HCT116 (cell line): Measurements from ENCODE around the gene FAM168A. TPM values are rescaled to one million over a fixed set of nuclear protein-coding genes. Genes with fewer than 3 reads are reported as not detected.

ENCODE experiments used
- ATAC-seq: fragments of 200-7000 bp; cut with Tn5 transposase; 2 replicates; pipeline ENCODE4 v1.9.1; 2020; ENCODE audit warnings: mild to moderate bottlenecking, moderate library complexity
- BruUV-seq: library from RNA; stranded (reverse); fragments of 400-500 nt; replicated peaks from 2 replicates; lab custom pipeline; 2021; lab: Mats Ljungman, UMichigan
- CTCF ChIA-PET: fragments of 300-600 bp; sonication (Branson Sonifier 250); formaldehyde crosslinking; loops from one replicate; lab custom pipeline; 2021; ENCODE audit warnings: antibody characterized with exemption; lab: Charles Lee
- POLR2A ChIA-PET: fragments of 300-600, 350-600 bp; sonication (Branson Sonifier 250); formaldehyde crosslinking; loops from one replicate; lab custom pipeline; 2021; ENCODE audit warnings: antibody characterized with exemption; lab: Charles Lee
- RAD21 ChIA-PET, 2 experiments: fragments of 300-600 bp; sonication (Branson Sonifier 250); formaldehyde crosslinking; loops; one replicate each; lab custom pipeline; 2023; ENCODE audit warnings: low total read pairs in 2 of 2; ENCODE audit not compliant: uncharacterized antibody in 2 of 2, unreplicated experiment in 2 of 2, low non-redundant PET in 1 of 2; lab: Charles Lee
- DNase-seq: peaks from one replicate; pipeline ENCODE4 v3.0.0-alpha.2; 2010; ENCODE audit warnings: low read depth, low spot score
- H2AFZ ChIP-seq: fragments of 200-600 bp; shearing (Covaris generic), sonication (generic); 2 replicates; pipeline ENCODE4 v1.6.1; 2017; ENCODE audit warnings: low read depth, mixed run types, mixed read lengths, antibody characterized with exemption, low read length; ENCODE audit not compliant: poor library complexity, severe bottlenecking
- H3K27ac ChIP-seq: 2 replicates; pipeline ENCODE4 v1.5.1; 2012; ENCODE audit warnings: low read depth, low read length
- H3K27me3 ChIP-seq: fragments of 200-600 bp; sonication (generic); 2 replicates; pipeline ENCODE4 v1.6.1; 2016; ENCODE audit warnings: mixed run types, low read length, mixed read lengths; ENCODE audit not compliant: insufficient read depth
- H3K36me3 ChIP-seq, 2 experiments: fragments of 200-500 bp in 1 of 2; fragments of 200-600 bp in 1 of 2; sonication (Bioruptor generic) in 1 of 2; sonication (generic) in 1 of 2; 2 replicates each; pipeline versions ENCODE4 v1.5.1 to v1.6.1; 2014 to 2016; ENCODE audit warnings: low read length in 2 of 2, inconsistent platforms in 1 of 2, mixed read lengths in 1 of 2, mixed run types in 1 of 2; ENCODE audit not compliant: insufficient read depth in 2 of 2, control insufficient read depth in 1 of 2
- H3K4me1 ChIP-seq, 2 experiments: fragments of 200-600 bp in 1 of 2; sonication (generic) in 1 of 2; 2 replicates each; pipeline versions ENCODE4 v1.5.1 to v1.6.1; 2012 to 2017; ENCODE audit warnings: low read length in 2 of 2, inconsistent platforms in 1 of 2, mild to moderate bottlenecking in 1 of 2, mixed read lengths in 1 of 2, mixed run types in 1 of 2, moderate library complexity in 1 of 2; ENCODE audit not compliant: insufficient read depth in 2 of 2, control insufficient read depth in 1 of 2
- H3K4me2 ChIP-seq: fragments of 200-600 bp; sonication (generic); 2 replicates; pipeline ENCODE4 v1.6.1; 2017; ENCODE audit warnings: mixed run types, low read length, mixed read lengths
- H3K4me3 ChIP-seq, 2 experiments: fragments of 200-600 bp in 1 of 2; sonication (generic) in 1 of 2; replicated peaks in 1 of 2; 2 replicates each; pipeline ENCODE4 v1.5.1; 2011 to 2016; ENCODE audit warnings: low read length in 2 of 2, control low read depth in 1 of 2, low read depth in 1 of 2, mild to moderate bottlenecking in 1 of 2, mixed read lengths in 1 of 2, mixed run types in 1 of 2
- H3K79me2 ChIP-seq: fragments of 200-600 bp; sonication (generic); 2 replicates; pipeline ENCODE4 v1.6.1; 2017; ENCODE audit warnings: mild to moderate bottlenecking, mixed run types, low read length, moderate library complexity, mixed read lengths; ENCODE audit not compliant: insufficient read depth
- H3K9ac ChIP-seq: fragments of 200-600 bp; sonication (generic); 2 replicates; pipeline ENCODE4 v1.6.1; 2016; ENCODE audit warnings: low read length, mixed read lengths
- H3K9me2 ChIP-seq: fragments of 200-600 bp; sonication (generic), shearing (Covaris generic); 2 replicates; pipeline ENCODE4 v1.6.1; 2017; ENCODE audit warnings: mixed run types, mild to moderate bottlenecking, moderate library complexity; ENCODE audit not compliant: insufficient read depth
- H3K9me3 ChIP-seq, 2 experiments: fragments of 200-500 bp in 1 of 2; fragments of 200-600 bp in 1 of 2; sonication (Bioruptor generic) in 1 of 2; sonication (generic) in 1 of 2; 2 replicates each; pipeline ENCODE4 v1.6.1; 2014 to 2017; ENCODE audit warnings: low read length in 2 of 2, mixed read lengths in 2 of 2, inconsistent platforms in 1 of 2, low read depth in 1 of 2, mild to moderate bottlenecking in 1 of 2, mixed run types in 1 of 2, moderate library complexity in 1 of 2; ENCODE audit not compliant: control insufficient read depth in 1 of 2, insufficient read depth in 1 of 2
- H4K20me1 ChIP-seq: fragments of 200-600 bp; sonication (generic), shearing (Covaris generic); 2 replicates; pipeline ENCODE4 v1.6.1; 2017; ENCODE audit warnings: mixed run types, mild to moderate bottlenecking, moderate library complexity; ENCODE audit not compliant: insufficient read depth
- CEBPB ChIP-seq: IDR thresholded peaks from 2 replicates; pipeline ENCODE4 v1.6.1; 2012; ENCODE audit warnings: low read depth
- EZH2 ChIP-seq: fragments of 200-600 bp; sonication (generic); IDR thresholded peaks from 2 replicates; pipeline ENCODE4 v1.6.1; 2017; ENCODE audit warnings: antibody characterized with exemption, mixed run types
- EZH2phosphoT487 ChIP-seq: fragments of 200-600 bp; IDR thresholded peaks from 2 replicates; pipeline ENCODE4 v1.6.1; 2018; ENCODE audit warnings: antibody characterized with exemption, borderline replicate concordance
- FOSL1 ChIP-seq: IDR thresholded peaks from 2 replicates; pipeline ENCODE4 v1.6.1; 2012; ENCODE audit warnings: low read depth
- JUND ChIP-seq: IDR thresholded peaks from 2 replicates; pipeline ENCODE4 v1.6.1; 2012
- SIN3A ChIP-seq: IDR thresholded peaks from 2 replicates; pipeline ENCODE4 v1.6.1; 2012; ENCODE audit warnings: low read depth
- SP1 ChIP-seq: IDR thresholded peaks from 2 replicates; pipeline ENCODE4 v1.6.1; 2012; ENCODE audit warnings: low read depth
- YY1 ChIP-seq: IDR thresholded peaks from 2 replicates; pipeline ENCODE4 v1.6.1; 2011; ENCODE audit warnings: low read length, low read depth, moderate library complexity, mild to moderate bottlenecking; ENCODE audit not compliant: insufficient replicate concordance; ENCODE audit errors: extremely low read depth
- intact Hi-C: fragments of 100-400 bp; cut with micrococcal nuclease; formaldehyde crosslinking; loops from 2 replicates; pipeline ENCODE4 v1.10.0; 2022
- total RNA-seq: library from RNA; stranded (reverse); gene quantifications from one replicate; pipeline ENCODE4 v1.2.1, GENCODE V29; 2021; ENCODE audit not compliant: unreplicated experiment
- TF ChIP-seq, protein P1 (sequence below): IDR thresholded peaks from 2 replicates; pipeline ENCODE4 v1.6.1; 2011; ENCODE audit warnings: mild to moderate bottlenecking, low read length, moderate library complexity; ENCODE audit not compliant: insufficient replicate concordance; ENCODE audit errors: extremely low read depth
- TF ChIP-seq, protein P2 (sequence below), 3 experiments: fragments of 200-600 bp in 1 of 3; sonication (generic) in 1 of 3; IDR thresholded peaks in 2 of 3; conservative IDR thresholded peaks in 1 of 3; 2 replicates each; pipeline ENCODE4 v1.5.1; 2012 to 2017; ENCODE audit warnings: low read depth in 2 of 3, low read length in 2 of 3, antibody characterized with exemption in 1 of 3, borderline replicate concordance in 1 of 3, control low read depth in 1 of 3, mild to moderate bottlenecking in 1 of 3, mixed read lengths in 1 of 3, mixed run types in 1 of 3, moderate library complexity in 1 of 3; ENCODE audit not compliant: insufficient read depth in 1 of 3
- TF ChIP-seq, protein P3 (sequence below): IDR thresholded peaks from 2 replicates; pipeline ENCODE4 v1.6.1; 2012; ENCODE audit warnings: low read depth

Gene FAM168A
- total RNA-seq, 1 experiment from 2014 or later, result 31.5 TPM

DNA sequence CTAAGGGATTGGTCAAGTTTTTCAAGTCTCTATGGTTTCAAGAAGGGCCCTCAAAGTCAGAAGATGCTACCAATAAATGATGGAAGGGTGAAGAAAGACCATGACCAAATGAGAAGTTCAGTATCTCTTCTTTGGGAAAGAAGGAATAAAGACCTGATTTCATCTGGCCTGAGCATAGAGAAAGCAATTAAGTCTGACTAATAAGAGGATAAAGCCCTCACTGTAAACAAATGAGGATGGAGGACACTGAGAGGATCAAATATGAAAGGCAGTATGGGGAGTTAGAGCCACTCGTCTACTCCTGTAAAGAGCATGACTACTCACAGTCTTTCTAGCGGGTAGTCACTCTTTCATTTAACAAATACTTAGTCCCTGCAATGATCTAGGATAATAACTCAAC is 44.6 kb downstream of the FAM168A start:
- peaks cover 0 to 7% of the 10 kb centered on the region in 2 experiments; a peak in 2 of 4 replicates for H3K4me1 ChIP-seq
- H3K4me3 ChIP-seq, result no peak overlapping the region
- ChIA-PET RAD21 (no interaction called here), CTCF (no interaction called here), POLR2A (no interaction called here)
- intact Hi-C loops, result no loop called here
- BruUV-seq, result no TSS peak
- TF ChIP-seq YY1, result no peak
- TF ChIP-seq CEBPB, result no peak
- TF ChIP-seq, protein P1, sequence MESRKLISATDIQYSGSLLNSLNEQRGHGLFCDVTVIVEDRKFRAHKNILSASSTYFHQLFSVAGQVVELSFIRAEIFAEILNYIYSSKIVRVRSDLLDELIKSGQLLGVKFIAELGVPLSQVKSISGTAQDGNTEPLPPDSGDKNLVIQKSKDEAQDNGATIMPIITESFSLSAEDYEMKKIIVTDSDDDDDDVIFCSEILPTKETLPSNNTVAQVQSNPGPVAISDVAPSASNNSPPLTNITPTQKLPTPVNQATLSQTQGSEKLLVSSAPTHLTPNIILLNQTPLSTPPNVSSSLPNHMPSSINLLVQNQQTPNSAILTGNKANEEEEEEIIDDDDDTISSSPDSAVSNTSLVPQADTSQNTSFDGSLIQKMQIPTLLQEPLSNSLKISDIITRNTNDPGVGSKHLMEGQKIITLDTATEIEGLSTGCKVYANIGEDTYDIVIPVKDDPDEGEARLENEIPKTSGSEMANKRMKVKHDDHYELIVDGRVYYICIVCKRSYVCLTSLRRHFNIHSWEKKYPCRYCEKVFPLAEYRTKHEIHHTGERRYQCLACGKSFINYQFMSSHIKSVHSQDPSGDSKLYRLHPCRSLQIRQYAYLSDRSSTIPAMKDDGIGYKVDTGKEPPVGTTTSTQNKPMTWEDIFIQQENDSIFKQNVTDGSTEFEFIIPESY, result no peak
- TF ChIP-seq, protein P2, sequence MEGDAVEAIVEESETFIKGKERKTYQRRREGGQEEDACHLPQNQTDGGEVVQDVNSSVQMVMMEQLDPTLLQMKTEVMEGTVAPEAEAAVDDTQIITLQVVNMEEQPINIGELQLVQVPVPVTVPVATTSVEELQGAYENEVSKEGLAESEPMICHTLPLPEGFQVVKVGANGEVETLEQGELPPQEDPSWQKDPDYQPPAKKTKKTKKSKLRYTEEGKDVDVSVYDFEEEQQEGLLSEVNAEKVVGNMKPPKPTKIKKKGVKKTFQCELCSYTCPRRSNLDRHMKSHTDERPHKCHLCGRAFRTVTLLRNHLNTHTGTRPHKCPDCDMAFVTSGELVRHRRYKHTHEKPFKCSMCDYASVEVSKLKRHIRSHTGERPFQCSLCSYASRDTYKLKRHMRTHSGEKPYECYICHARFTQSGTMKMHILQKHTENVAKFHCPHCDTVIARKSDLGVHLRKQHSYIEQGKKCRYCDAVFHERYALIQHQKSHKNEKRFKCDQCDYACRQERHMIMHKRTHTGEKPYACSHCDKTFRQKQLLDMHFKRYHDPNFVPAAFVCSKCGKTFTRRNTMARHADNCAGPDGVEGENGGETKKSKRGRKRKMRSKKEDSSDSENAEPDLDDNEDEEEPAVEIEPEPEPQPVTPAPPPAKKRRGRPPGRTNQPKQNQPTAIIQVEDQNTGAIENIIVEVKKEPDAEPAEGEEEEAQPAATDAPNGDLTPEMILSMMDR (IDR thresholded peaks at IDR 0.05 in 2 of 3, conservative IDR thresholded peaks at IDR 0.05 in 1 of 3; ENCODE audit: borderline replicate concordance in 1 of 3, insufficient read depth in 1 of 3, low read depth in 2 of 3, low read length in 2 of 3), result no peak
- no peak for TF ChIP-seq EZH2phosphoT487
- TF ChIP-seq, protein P3, sequence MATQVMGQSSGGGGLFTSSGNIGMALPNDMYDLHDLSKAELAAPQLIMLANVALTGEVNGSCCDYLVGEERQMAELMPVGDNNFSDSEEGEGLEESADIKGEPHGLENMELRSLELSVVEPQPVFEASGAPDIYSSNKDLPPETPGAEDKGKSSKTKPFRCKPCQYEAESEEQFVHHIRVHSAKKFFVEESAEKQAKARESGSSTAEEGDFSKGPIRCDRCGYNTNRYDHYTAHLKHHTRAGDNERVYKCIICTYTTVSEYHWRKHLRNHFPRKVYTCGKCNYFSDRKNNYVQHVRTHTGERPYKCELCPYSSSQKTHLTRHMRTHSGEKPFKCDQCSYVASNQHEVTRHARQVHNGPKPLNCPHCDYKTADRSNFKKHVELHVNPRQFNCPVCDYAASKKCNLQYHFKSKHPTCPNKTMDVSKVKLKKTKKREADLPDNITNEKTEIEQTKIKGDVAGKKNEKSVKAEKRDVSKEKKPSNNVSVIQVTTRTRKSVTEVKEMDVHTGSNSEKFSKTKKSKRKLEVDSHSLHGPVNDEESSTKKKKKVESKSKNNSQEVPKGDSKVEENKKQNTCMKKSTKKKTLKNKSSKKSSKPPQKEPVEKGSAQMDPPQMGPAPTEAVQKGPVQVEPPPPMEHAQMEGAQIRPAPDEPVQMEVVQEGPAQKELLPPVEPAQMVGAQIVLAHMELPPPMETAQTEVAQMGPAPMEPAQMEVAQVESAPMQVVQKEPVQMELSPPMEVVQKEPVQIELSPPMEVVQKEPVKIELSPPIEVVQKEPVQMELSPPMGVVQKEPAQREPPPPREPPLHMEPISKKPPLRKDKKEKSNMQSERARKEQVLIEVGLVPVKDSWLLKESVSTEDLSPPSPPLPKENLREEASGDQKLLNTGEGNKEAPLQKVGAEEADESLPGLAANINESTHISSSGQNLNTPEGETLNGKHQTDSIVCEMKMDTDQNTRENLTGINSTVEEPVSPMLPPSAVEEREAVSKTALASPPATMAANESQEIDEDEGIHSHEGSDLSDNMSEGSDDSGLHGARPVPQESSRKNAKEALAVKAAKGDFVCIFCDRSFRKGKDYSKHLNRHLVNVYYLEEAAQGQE, result no peak
- TF ChIP-seq EZH2, result no peak
- TF ChIP-seq SP1, result no peak
- TF ChIP-seq FOSL1, result no peak
- TF ChIP-seq JUND, result no peak
- TF ChIP-seq SIN3A, result no peak
- ATAC-seq (no peak), DNase-seq (no peak)
- H3K9me2 ChIP-seq, result no peaks in the 10 kb centered on the region
- no peaks in the 10 kb centered on the region for H3K27me3 ChIP-seq
- H3K36me3 ChIP-seq, result no peaks in the 10 kb centered on the region
- H3K27ac ChIP-seq, result no peak overlapping the region
- H4K20me1 ChIP-seq, result no peaks in the 10 kb centered on the region; the same call in 1 of the 2 replicates
- H2AFZ ChIP-seq, result no peak overlapping the region
- peaks cover 8% of the 10 kb centered on the region for H3K79me2 ChIP-seq
- H3K9me3 ChIP-seq, result no peaks in the 10 kb centered on the region
- no peak overlapping the region for H3K4me2 ChIP-seq
- H3K9ac ChIP-seq, result no peak overlapping the region
